ENCODE data around the gene SLC17A4. TPM values are rescaled to one million over a fixed set of nuclear protein-coding genes. Genes with fewer than 3 reads are reported as not detected.

The SLC17A4 gene
- total RNA-seq, 1 experiment from 2014 or later: not detected

GRCh38 chr6:25774120-25774715 is 19.7 kb downstream of the SLC17A4 start:
- H3K79me2 ChIP-seq (ENCODE audit: low read length): no peaks in the 10 kb centered on the region
- ATAC-seq: no peak
- no peaks in the 10 kb centered on the region for H3K9me2 ChIP-seq (replicated peaks; ENCODE audit: low read length)
- CTCF ChIA-PET: interaction anchor here (0.5 kb wide), 1 partner anchor 129 kb away, joined by 3 read pairs; no protein-coding TSS in a partner anchor
- TF ChIP-seq EZH2phosphoT487 (IDR thresholded peaks at IDR 0.05; ENCODE audit: borderline replicate concordance, low read length) (no peak), CTCF (conservative IDR thresholded peaks at IDR 0.05; ENCODE audit: low read depth, low read length) (no peak), EZH2 (IDR thresholded peaks at IDR 0.05; ENCODE audit: low read length, unreplicated experiment) (no peak)
- no peaks in the 10 kb centered on the region for H4K20me1 ChIP-seq (ENCODE audit: low read length)
- H3K9me3 ChIP-seq (ENCODE audit: low read length): no peaks in the 10 kb centered on the region
- H3K27ac ChIP-seq (ENCODE audit: low read length): no peak overlapping the region
- H3K27me3 ChIP-seq (ENCODE audit: low read length): peaks cover 57% of the 10 kb centered on the region
- no peak overlapping the region for H3K4me2 ChIP-seq (ENCODE audit: low read length)
- no peaks in the 10 kb centered on the region for H3F3A ChIP-seq (ENCODE audit: low read length, unreplicated experiment)
- H3K36me3 ChIP-seq (ENCODE audit: low read depth, low read length): no peaks in the 10 kb centered on the region
- no peak for DNase-seq
- POLR2A ChIA-PET (ENCODE audit: unreplicated experiment): no interaction called here
- BruUV-seq (replicated peaks): no TSS peak
- no peaks in the 10 kb centered on the region for H3K4me1 ChIP-seq (ENCODE audit: insufficient read depth, low read length)
- H2AFZ ChIP-seq (ENCODE audit: low read length): no peak overlapping the region
- no peak overlapping the region for H3K4me3 ChIP-seq (ENCODE audit: low read length)
- H3K9ac ChIP-seq (ENCODE audit: low read length): no peak overlapping the region
- intact Hi-C loops (cut with micrococcal nuclease): no loop called here

GRCh38 chr6:25777031-25777430 is 22.5 kb downstream of the SLC17A4 start:
- POLR2A ChIA-PET (ENCODE audit: unreplicated experiment): no interaction called here

More at GRCh38 chr6:25777031-25777430, 22.5 kb downstream of the SLC17A4 start:
- Histone ChIP-seq H3K4me2 (ENCODE audit: low read length) (no peak overlapping the region), H4K20me1 (ENCODE audit: low read length) (no peaks in the 10 kb centered on the region), H3K4me1 (ENCODE audit: insufficient read depth, low read length) (no peaks in the 10 kb centered on the region), H3K9me3 (ENCODE audit: low read length) (no peaks in the 10 kb centered on the region), H3K27me3 (ENCODE audit: low read length) (peaks cover 63% of the 10 kb centered on the region), H3K9me2 (replicated peaks; ENCODE audit: low read length) (no peaks in the 10 kb centered on the region), H3K9ac (ENCODE audit: low read length) (no peak overlapping the region), H2AFZ (ENCODE audit: low read length) (no peak overlapping the region), H3K36me3 (ENCODE audit: low read depth, low read length) (no peaks in the 10 kb centered on the region), H3K79me2 (ENCODE audit: low read length) (no peaks in the 10 kb centered on the region), H3F3A (ENCODE audit: low read length, unreplicated experiment) (no peaks in the 10 kb centered on the region), H3K27ac (ENCODE audit: low read length) (no peak overlapping the region), H3K4me3 (ENCODE audit: low read length) (no peak overlapping the region)
- TF ChIP-seq EZH2 (IDR thresholded peaks at IDR 0.05; ENCODE audit: low read length, unreplicated experiment): no peak
- no peak for TF ChIP-seq EZH2phosphoT487 (IDR thresholded peaks at IDR 0.05; ENCODE audit: borderline replicate concordance, low read length)
- no peak for TF ChIP-seq CTCF (conservative IDR thresholded peaks at IDR 0.05; ENCODE audit: low read depth, low read length)
- ATAC-seq: no peak
- no TSS peak for BruUV-seq (replicated peaks)
- CTCF ChIA-PET: no interaction called here
- peak; percentile 11 for DNase-seq
- intact Hi-C loops (cut with micrococcal nuclease): no loop called here

Measured in PC-3 (cell line).